AG08396 (cell line): ENCODE results near the gene MCM9.

Experiments
- DNase-seq: peaks from one replicate; pipeline ENCODE4 v3.0.0; 2012; ENCODE audit warnings: low spot score, mixed read lengths

The MCM9 gene

GRCh38 chr6:118932421-118932820, 2.5 kb downstream of the MCM9 start:
- DNase-seq: no peak

GRCh38 chr6:118931436-118931835, 3.5 kb downstream of the MCM9 start:
- DNase-seq: no peak

- DNase-seq: no peak
Measured at GRCh38 chr6:118930680-118931079, 4.3 kb downstream of the MCM9 start.

- no peak for DNase-seq
Measured at GRCh38 chr6:118923035-118923434, 11.9 kb downstream of the MCM9 start.

GRCh38 chr6:118921084-118921483, 13.9 kb downstream of the MCM9 start:
- no peak for DNase-seq

GRCh38 chr6:118918329-118918725, 16.6 kb downstream of the MCM9 start:
- DNase-seq: no peak

GRCh38 chr6:118917546-118918328, 17.2 kb downstream of the MCM9 start:
- DNase-seq: peak; percentile 8

- DNase-seq: no peak
Measured at GRCh38 chr6:118914598-118914997, 20.4 kb downstream of the MCM9 start.

GRCh38 chr6:118913161-118913560, 21.8 kb downstream of the MCM9 start:
- DNase-seq: no peak

- DNase-seq: no peak
Measured at GRCh38 chr6:118912646-118913045, 22.3 kb downstream of the MCM9 start.

- no peak for DNase-seq
Measured at GRCh38 chr6:118908441-118908840, 26.5 kb downstream of the MCM9 start.

- no peak for DNase-seq
Measured at GRCh38 chr6:118905851-118906250, 29.1 kb downstream of the MCM9 start.

- no peak for DNase-seq
Measured at GRCh38 chr6:118905084-118905483, 29.9 kb downstream of the MCM9 start.

- no peak for DNase-seq
Measured at GRCh38 chr6:118903691-118904090, 31.3 kb downstream of the MCM9 start.

GRCh38 chr6:118903138-118903537, 31.8 kb downstream of the MCM9 start:
- DNase-seq: no peak

GRCh38 chr6:118902726-118903125, 32.2 kb downstream of the MCM9 start:
- no peak for DNase-seq

- DNase-seq: no peak
Measured at GRCh38 chr6:118899948-118900347, 35.0 kb downstream of the MCM9 start.

GRCh38 chr6:118897386-118897785, 37.6 kb downstream of the MCM9 start:
- no peak for DNase-seq

GRCh38 chr6:118896339-118897136, 38.4 kb downstream of the MCM9 start:
- DNase-seq: peak; percentile 21

GRCh38 chr6:118895859-118896258, 39.1 kb downstream of the MCM9 start:
- no peak for DNase-seq

GRCh38 chr6:118895261-118895560, 39.7 kb downstream of the MCM9 start:
- DNase-seq: no peak

GRCh38 chr6:118894425-118895260, 40.3 kb downstream of the MCM9 start:
- peak; percentile 85 for DNase-seq
